COLO668 (cell line): ENCODE measurements around the gene HS6ST1.

Experiments used
- DNase-seq: peaks from one replicate; lab custom pipeline; 2025; ENCODE audit not compliant: unreplicated experiment; lab: John Stamatoyannopoulos, UW

HS6ST1 gene

GRCh38 chr2:128284037-128284441 is 34.6 kb downstream of the HS6ST1 start:
- no peak for DNase-seq

GRCh38 chr2:128282976-128283810 is 35.5 kb downstream of the HS6ST1 start:
- no peak for DNase-seq

GRCh38 chr2:128282246-128282975 is 36.3 kb downstream of the HS6ST1 start:
- DNase-seq, result no peak

DNA sequence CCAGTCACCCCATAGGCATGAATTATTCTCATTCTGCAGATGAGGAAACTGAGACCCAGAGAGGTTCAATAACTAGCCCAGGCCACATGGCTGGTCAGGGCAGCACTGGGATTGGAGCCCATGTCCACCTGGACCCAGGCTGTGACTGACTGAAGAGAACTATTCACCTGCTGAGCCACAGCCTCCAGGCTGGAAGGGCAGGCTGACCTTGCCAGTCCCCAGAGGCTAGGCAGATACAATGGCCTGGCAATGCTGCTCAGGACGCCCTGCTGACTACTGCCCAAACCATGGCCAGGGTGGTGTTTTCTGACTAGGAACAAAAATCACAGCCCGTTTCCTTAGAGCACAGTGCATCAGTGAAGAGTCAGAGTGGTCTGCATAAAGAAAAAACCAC is 36.8 kb downstream of the HS6ST1 start:
- no peak for DNase-seq

DNA sequence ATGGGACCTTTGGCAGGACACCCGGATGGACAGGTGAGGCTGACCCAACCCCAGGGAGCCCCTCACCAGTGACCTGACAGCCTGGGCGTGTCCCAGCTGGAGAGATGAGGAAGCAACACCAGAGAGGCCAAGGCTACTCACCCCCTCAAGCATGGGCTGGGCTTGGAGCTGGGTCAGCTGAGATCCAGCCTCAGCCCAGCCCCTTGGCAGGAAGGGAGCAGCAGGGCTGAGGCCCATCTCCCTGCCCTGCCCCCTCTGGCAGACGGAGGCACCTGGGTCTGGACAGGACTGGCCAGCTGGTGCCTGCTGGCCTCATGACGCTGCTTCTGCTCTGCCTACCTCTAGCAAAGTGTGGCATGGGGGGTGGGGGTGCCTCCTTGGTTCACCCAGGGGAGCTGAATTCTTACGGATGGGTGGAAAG is 37.8 kb downstream of the HS6ST1 start:
- no peak for DNase-seq

- DNase-seq, result no peak
Measured at GRCh38 chr2:128280158-128280871, 38.4 kb downstream of the HS6ST1 start.

DNA sequence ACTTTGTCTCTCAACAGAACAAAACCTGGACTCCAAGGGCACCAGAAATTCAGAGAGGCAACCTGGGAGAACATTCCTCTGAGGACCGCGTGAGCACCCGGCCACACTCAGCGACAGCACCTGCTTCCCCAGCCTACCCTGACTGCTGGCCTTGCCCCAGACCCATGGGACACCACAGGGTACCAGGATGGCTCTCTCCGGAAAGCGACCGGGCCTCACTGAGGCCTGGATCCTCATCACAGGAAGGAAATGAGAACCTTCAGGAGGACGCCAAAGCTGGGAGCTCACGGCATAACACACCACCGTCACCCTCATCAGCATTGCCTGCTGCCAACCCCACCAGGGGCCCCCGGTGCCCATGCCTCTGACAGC is 38.9 kb downstream of the HS6ST1 start:
- no peak for DNase-seq

DNA sequence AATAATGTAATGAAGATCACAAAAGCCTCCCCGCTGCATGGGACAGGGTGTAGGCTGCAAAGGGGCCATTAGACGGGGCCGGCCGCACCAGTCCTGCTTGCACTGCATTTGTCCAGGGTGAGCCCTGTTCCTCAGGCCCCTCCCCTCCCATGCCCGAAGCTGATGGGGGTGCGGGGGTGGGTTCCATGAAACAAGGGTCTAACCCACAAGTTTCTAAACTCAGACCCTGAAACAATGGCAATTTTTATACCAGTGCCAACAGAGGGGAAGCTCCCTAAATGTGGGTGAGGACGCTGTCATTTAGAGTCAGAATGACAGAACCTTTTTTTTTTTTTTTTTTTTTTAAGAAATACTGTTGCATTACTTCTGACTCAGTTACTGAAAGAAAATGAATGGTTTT is 39.7 kb downstream of the HS6ST1 start:
- DNase-seq, result no peak

GRCh38 chr2:128277961-128278681 is 40.5 kb downstream of the HS6ST1 start:
- no peak for DNase-seq

- no peak for DNase-seq
Measured at GRCh38 chr2:128276878-128277675, 41.6 kb downstream of the HS6ST1 start.

- no peak for DNase-seq
Measured at GRCh38 chr2:128275498-128276045, 43.1 kb downstream of the HS6ST1 start.

- DNase-seq, result no peak
Measured at GRCh38 chr2:128274218-128274617, 44.5 kb downstream of the HS6ST1 start.

DNA sequence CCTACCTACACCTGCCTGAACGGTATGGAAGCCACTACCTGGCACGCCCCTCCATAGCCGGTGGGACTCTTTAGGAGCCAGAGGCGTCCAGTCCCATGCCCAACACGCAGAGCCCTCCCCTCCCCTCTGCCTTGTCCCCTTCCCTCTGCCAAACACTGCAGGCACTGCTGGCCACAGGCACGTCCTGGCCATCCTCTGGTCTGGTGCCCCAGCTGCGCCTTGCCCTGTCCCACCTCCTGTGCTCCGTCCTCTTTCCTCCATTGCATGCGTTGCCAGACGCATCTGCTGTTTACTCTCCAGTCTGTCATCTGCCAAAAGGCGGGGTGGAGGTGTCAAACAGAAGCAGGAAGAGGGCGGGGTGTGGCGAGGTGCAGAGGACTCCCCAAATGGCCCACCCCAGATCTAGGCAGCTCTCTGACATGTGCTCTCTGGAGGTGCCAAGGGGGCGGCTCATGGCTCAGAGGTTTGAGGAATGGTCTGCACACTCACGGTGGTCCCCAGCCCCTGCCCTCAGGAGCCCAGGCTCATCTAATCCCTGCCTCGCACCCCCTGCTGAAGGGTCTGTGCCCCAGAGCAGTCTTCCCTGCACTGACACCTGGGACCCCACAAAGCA is 45.1 kb downstream of the HS6ST1 start:
- DNase-seq, result peak; percentile 66

DNA sequence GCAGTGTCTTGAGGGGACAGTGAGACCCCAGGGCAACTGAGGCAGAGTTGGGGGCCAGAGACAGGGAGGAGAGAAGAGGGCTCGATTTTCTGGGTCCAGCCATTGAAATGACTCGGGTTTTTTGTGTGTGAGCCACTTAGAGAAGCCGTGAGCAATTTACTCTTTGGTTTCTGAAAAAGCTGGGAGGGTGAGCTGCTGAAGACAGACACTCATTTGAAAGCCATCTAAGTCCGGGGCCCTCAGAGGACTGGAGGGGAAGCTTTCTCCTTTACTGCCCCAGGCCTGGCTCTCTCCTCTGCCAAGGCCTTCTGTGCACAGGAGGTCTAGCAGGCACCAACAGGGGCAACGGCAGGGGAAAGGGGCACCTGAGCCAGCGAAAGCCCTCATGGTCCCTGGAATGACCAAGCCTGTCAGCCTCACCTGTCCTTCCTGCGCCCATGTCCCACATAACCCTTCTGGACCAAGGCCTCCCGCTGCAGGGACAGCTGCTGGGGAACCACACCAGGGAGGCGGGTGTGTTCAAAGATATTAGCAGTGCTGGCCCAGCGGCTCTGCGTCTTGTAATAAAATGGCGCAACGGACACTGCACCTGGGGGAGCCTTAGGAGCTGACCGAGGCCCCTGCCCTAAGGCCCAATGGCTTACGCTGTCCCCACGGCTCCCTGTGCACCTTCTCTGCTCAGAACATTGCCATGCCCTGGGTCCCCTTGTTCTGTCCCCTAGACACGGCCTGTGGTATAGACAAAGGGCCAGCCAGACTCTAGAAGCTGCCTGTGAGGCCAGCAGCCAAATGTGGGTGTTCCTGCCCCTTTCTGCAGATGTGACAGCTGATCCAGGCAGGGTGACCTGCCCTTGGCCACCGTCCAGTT is 45.8 kb downstream of the HS6ST1 start:
- peak; percentile 76 for DNase-seq

DNA sequence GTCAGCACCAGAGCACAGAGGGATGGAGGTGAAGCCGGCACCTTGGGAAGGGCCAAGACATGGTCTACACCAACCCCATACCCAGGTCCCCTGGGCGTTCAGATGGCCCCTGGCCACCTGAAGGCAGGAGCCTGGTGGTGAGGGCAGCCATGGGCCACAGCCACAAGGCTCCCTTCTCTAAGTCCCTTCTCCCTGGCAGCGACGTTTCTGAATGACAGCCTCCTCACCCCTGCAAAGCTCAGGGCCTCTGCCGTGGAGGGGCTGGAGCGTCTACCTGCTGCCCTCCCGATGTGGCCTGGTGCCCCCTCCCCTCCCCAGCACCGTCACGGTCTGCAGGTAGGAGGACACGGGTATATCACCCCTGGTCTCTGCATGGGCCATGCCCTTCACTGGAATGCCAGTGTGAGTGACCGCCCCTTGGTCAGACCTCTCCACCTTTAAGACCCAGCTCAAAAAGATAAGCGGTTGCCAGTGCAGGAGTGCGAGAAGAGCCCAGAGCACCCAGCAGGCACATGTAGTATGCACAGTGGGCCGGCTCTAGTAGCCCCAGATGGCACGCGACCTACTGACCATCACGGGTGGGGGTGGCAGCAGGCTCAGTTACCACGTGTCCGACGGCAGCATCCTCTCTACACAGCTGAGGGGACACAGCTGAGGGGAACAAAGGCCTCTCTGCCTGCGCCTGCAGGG is 46.6 kb downstream of the HS6ST1 start:
- no peak for DNase-seq

DNA sequence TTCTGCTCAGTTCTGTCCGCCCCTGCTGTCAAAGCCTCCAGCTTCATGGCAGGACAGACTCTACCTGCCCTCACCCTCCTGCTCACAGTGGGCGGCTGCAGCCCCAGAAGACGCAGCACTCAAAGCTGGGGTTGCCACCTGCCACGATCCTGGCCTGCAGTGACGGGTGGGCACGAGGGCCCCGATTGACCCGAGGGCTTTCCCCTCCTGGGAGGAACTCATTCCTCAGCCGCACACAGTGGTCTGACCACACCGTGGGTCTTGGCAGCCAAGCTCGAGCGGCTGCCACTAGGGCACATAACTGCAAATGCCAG is 47.1 kb downstream of the HS6ST1 start:
- DNase-seq, result no peak

DNA sequence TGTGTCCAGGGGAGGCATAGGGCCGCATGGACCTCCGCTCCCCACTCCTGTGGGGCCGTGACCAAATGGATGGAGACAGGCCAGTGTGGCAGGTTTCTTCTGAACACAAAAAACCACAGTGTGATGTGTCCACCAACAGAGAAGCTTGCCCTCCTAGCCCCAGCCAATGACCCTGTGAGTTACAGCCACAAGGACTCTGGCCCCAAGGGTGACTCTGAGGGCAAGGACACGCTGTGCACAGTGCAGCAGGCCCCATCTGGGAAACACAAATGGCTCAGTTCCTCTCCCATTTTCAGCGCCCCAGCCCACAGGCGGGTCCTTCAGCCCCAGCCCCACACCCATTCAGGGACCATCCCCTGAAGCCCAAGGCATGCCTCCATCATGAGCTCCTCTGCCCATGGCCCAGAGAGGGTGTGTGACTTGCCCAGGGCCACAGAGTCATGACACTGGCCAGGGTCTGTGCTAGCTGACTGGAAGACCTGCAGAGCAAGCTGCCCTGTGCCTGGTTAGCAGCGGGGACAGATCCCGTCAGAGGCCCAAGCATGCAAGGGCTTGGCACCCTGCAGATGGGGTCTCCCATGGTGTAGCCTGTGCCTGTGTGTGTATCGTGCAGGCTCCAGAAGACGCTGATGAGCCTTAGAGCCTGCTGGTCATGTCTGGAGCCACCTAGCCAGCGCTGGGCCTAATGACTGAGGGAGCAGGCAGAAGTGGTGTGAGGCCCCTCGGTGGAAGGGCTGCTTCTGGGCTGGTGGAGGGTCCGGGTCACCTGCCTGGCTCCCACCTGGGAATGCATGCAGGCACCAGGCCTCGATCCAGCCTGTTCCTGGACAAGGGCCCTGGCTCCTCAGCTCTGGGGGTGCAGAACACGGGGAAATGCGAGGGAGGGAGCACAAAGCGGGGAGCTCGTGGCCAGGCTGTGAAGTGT is 47.7 kb downstream of the HS6ST1 start:
- DNase-seq, result no peak
